HepG2 (cell line): ENCODE results near the gene PSMC4. TPM values are rescaled to one million over a fixed set of nuclear protein-coding genes. Genes with fewer than 3 reads are reported as not detected.

ENCODE experiments used
- ATAC-seq: fragments of 200-7000 bp; cut with Tn5 transposase; 3 replicates; pipeline ENCODE4 v1.9.1; 2020; ENCODE audit warnings: mild to moderate bottlenecking, moderate library complexity
- BruUV-seq: library from RNA; stranded (reverse); fragments of 400-500 nt; replicated peaks from 2 replicates; lab custom pipeline; 2021; lab: Mats Ljungman, UMichigan
- CTCF ChIA-PET: fragments of 300-600 bp; formaldehyde crosslinking; extraction: SDS; loops from one replicate; lab custom pipeline; 2021; ENCODE audit warnings: low total read pairs, inconsistent platforms, low intra/inter-chr PET ratio; lab: Yijun Ruan, JAX
- POLR2A ChIA-PET: fragments of 350-600 bp; sonication (Branson Sonifier 250); formaldehyde crosslinking; loops from one replicate; lab custom pipeline; 2020; ENCODE audit warnings: antibody characterized with exemption, inconsistent platforms; lab: Yijun Ruan, JAX
- DNase-seq: peaks from one replicate; pipeline ENCODE4 v3.0.0-alpha.2; 2015; ENCODE audit warnings: low spot score
- FAIRE-seq: peaks from 3 replicates; lab custom pipeline; 2011; peaks lifted over from hg19 to GRCh38; lab: Jason Lieb, UNC
- H2AFZ ChIP-seq: one replicate; pipeline ENCODE4 v1.6.1; 2011; ENCODE audit warnings: low read length, inconsistent platforms
- H3K27ac ChIP-seq: fragments of 300-600 bp; 3 replicates; pipeline ENCODE4 v1.8.0; 2011; ENCODE audit warnings: mixed run types, mild to moderate bottlenecking, mixed read lengths, low read length, inconsistent platforms; ENCODE audit not compliant: insufficient read depth; ENCODE audit errors: extremely low read length
- H3K27me3 ChIP-seq, 2 experiments: fragments of 200-600 bp in 1 of 2; 2 replicates in 1 of 2; 3 replicates in 1 of 2; pipeline versions ENCODE4 v1.6.0 to v1.8.0; 2011; ENCODE audit warnings: low read length in 2 of 2, mild to moderate bottlenecking in 2 of 2, moderate library complexity in 2 of 2, inconsistent platforms in 1 of 2; ENCODE audit not compliant: insufficient read depth in 2 of 2, control insufficient read depth in 1 of 2
- H3K36me3 ChIP-seq, 2 experiments: fragments of 200-600 bp in 1 of 2; replicated peaks in 1 of 2; 2 replicates in 1 of 2; 3 replicates in 1 of 2; pipeline versions ENCODE4 v1.5.1 to v1.8.0; 2011; ENCODE audit warnings: low read length in 2 of 2, inconsistent platforms in 1 of 2; ENCODE audit not compliant: insufficient read depth in 2 of 2, control insufficient read depth in 1 of 2
- H3K4me1 ChIP-seq: 2 replicates; pipeline ENCODE4 v1.5.1; 2012; ENCODE audit warnings: low read length, inconsistent platforms; ENCODE audit not compliant: insufficient read depth
- H3K4me2 ChIP-seq: 2 replicates; pipeline ENCODE4 v1.6.0; 2011; ENCODE audit warnings: low read depth, low read length, inconsistent platforms
- H3K4me3 ChIP-seq, 3 experiments: fragments of 200-600 bp in 1 of 3; sonication (generic), shearing (Covaris generic) in 1 of 3; replicated peaks in 1 of 3; 2 replicates each; pipeline ENCODE4 v1.5.1; 2011 to 2016; ENCODE audit warnings: low read length in 3 of 3, inconsistent platforms in 2 of 3, low read depth in 2 of 3, mild to moderate bottlenecking in 2 of 3, control low read depth in 1 of 3, mixed read lengths in 1 of 3; ENCODE audit not compliant: insufficient read depth in 1 of 3
- H3K79me2 ChIP-seq: one replicate; pipeline ENCODE4 v1.6.1; 2011; ENCODE audit warnings: low read length, inconsistent platforms; ENCODE audit not compliant: insufficient read depth
- H3K9ac ChIP-seq: 2 replicates; pipeline ENCODE4 v1.6.0; 2011; ENCODE audit warnings: mild to moderate bottlenecking, low read depth, low read length, inconsistent platforms; ENCODE audit not compliant: insufficient read depth
- H3K9me3 ChIP-seq: 2 replicates; pipeline ENCODE4 v1.5.1; 2012; ENCODE audit warnings: mild to moderate bottlenecking, low read length
- H4K20me1 ChIP-seq: 2 replicates; pipeline ENCODE4 v1.6.0; 2011; ENCODE audit warnings: inconsistent platforms, mild to moderate bottlenecking, low read length, moderate library complexity; ENCODE audit not compliant: insufficient read depth
- DR1 ChIP-seq: sonication (generic); formaldehyde crosslinking; IDR thresholded peaks from 2 replicates; pipeline ENCODE4 v1.8.0; 2021; ENCODE audit warnings: mild to moderate bottlenecking, missing genetic modification reagents, inconsistent platforms
- ELK4 ChIP-seq: sonication (generic); formaldehyde crosslinking; IDR thresholded peaks from 2 replicates; pipeline ENCODE4 v1.9.0; 2021; ENCODE audit warnings: missing genetic modification reagents, borderline replicate concordance
- ESRRA ChIP-seq: sonication (generic); formaldehyde crosslinking; IDR thresholded peaks from 2 replicates; pipeline ENCODE4 v1.5.1; 2020; ENCODE audit warnings: mild to moderate bottlenecking, low read depth, missing genetic modification reagents
- FOXJ3 ChIP-seq: sonication (generic); formaldehyde crosslinking; IDR thresholded peaks from 2 replicates; pipeline ENCODE4 v1.4.0; 2020; ENCODE audit warnings: missing genetic modification reagents, mild to moderate bottlenecking, borderline replicate concordance
- GABPB1 ChIP-seq: IDR thresholded peaks from 2 replicates; pipeline ENCODE4 v1.6.1; 2016; ENCODE audit warnings: mild to moderate bottlenecking, missing genetic modification reagents, moderate library complexity, missing compliant biosample characterization
- HES4 ChIP-seq: sonication (generic); formaldehyde crosslinking; IDR thresholded peaks from 2 replicates; pipeline ENCODE4 v1.9.0; 2021; ENCODE audit warnings: mild to moderate bottlenecking, missing genetic modification reagents, borderline replicate concordance
- KDM1A ChIP-seq: IDR thresholded peaks from 2 replicates; pipeline ENCODE4 v1.6.1; 2016; ENCODE audit warnings: missing compliant biosample characterization
- NCOR1 ChIP-seq: fragments of 200-600 bp; sonication (generic); IDR thresholded peaks from 2 replicates; pipeline ENCODE4 v1.7.0; 2017; ENCODE audit warnings: antibody characterized with exemption, low read length, borderline replicate concordance
- RBAK ChIP-seq: sonication (generic); formaldehyde crosslinking; IDR thresholded peaks from 2 replicates; pipeline ENCODE4 v1.5.1; 2020; ENCODE audit warnings: mild to moderate bottlenecking, missing genetic modification reagents
- SAP130 ChIP-seq: IDR thresholded peaks from 2 replicates; pipeline ENCODE4 v1.6.1; 2016; ENCODE audit warnings: low read depth
- SP2 ChIP-seq: sonication (generic); formaldehyde crosslinking; IDR thresholded peaks from 2 replicates; pipeline ENCODE4 v1.5.1; 2020; ENCODE audit warnings: mild to moderate bottlenecking, missing genetic modification reagents
- SRF ChIP-seq: IDR thresholded peaks from 2 replicates; pipeline ENCODE4 v1.6.1; 2011; ENCODE audit warnings: mild to moderate bottlenecking, low read depth, low read length, moderate library complexity
- THRA ChIP-seq: sonication (generic); formaldehyde crosslinking; IDR thresholded peaks from 2 replicates; pipeline ENCODE4 v1.4.0; 2020; ENCODE audit warnings: missing genetic modification reagents, borderline replicate concordance
- ZFP36L1 ChIP-seq: sonication (generic); formaldehyde crosslinking; IDR thresholded peaks from 2 replicates; pipeline ENCODE4 v1.8.0; 2022; ENCODE audit warnings: mild to moderate bottlenecking, missing genetic modification reagents, moderate library complexity
- ZFX ChIP-seq: sonication (generic); formaldehyde crosslinking; IDR thresholded peaks from 2 replicates; pipeline ENCODE4 v1.4.0; 2020; ENCODE audit warnings: mild to moderate bottlenecking, low read depth, missing genetic modification reagents, moderate library complexity
- ZNF382 ChIP-seq: sonication (generic); formaldehyde crosslinking; IDR thresholded peaks from 2 replicates; pipeline ENCODE4 v1.5.0; 2020; ENCODE audit warnings: missing genetic modification reagents, mild to moderate bottlenecking, borderline replicate concordance
- ZNF431 ChIP-seq: sonication (generic); formaldehyde crosslinking; IDR thresholded peaks from 2 replicates; pipeline ENCODE4 v1.9.0; 2022; ENCODE audit warnings: missing genetic modification reagents, low read depth, mild to moderate bottlenecking, borderline replicate concordance
- ZNF501 ChIP-seq: sonication (generic); formaldehyde crosslinking; IDR thresholded peaks from 2 replicates; pipeline ENCODE4 v1.5.1; 2020; ENCODE audit warnings: mild to moderate bottlenecking, moderate library complexity, missing genetic modification reagents
- ZNF672 ChIP-seq: sonication (generic); formaldehyde crosslinking; IDR thresholded peaks from 2 replicates; pipeline ENCODE4 v1.8.1; 2022; ENCODE audit warnings: missing genetic modification reagents
- ZNF703 ChIP-seq: sonication (generic); formaldehyde crosslinking; IDR thresholded peaks from 2 replicates; pipeline ENCODE4 v1.5.1; 2020; ENCODE audit warnings: missing genetic modification reagents, mild to moderate bottlenecking, moderate library complexity, borderline replicate concordance
- ZNF713 ChIP-seq: sonication (generic); formaldehyde crosslinking; IDR thresholded peaks from 2 replicates; pipeline ENCODE4 v1.4.0; 2020; ENCODE audit warnings: mild to moderate bottlenecking, missing genetic modification reagents
- ZNF770 ChIP-seq: sonication (generic); formaldehyde crosslinking; IDR thresholded peaks from 2 replicates; pipeline ENCODE4 v1.5.0; 2020; ENCODE audit warnings: mild to moderate bottlenecking, missing genetic modification reagents
- WGBS: methylation state at CpG from one replicate; pipeline ENCODE4 v1.1.6; 2017; ENCODE audit warnings: low lambda C conversion rate; 5-methylcytosine and 5-hydroxymethylcytosine counted together
- in situ Hi-C: cut with HindIII; loops from 2 replicates; pipeline ENCODE4 v1.10.0; 2017; ENCODE audit warnings: low pct_unique_long_range_greater_than_20kb; ENCODE audit not compliant: extremely low pct_ligation_motif_present
- intact Hi-C: fragments of 100-400 bp; cut with micrococcal nuclease; formaldehyde crosslinking; loops from one replicate; pipeline ENCODE4 v1.10.0; 2022; ENCODE audit not compliant: unreplicated experiment
- polyA plus RNA-seq, 8 experiments: library from polyadenylated mRNA; depleted of rRNA in 3 of 8; stranded (reverse) in 7 of 8; unstranded in 1 of 8; fragments of >200 nt; fragmentation: Illumina TruSeq in 4 of 8; extraction: Trizol in 4 of 8; gene quantifications; 2 replicates each; pipeline versions ENCODE4 v1.2.1 to v1.2.3, GENCODE V29; 2011 to 2016; ENCODE audit warnings: low read depth in 4 of 8, missing spikeins in 1 of 8, mixed read lengths in 1 of 8; ENCODE audit not compliant: insufficient read depth in 1 of 8
- total RNA-seq, 5 experiments: library from RNA; depleted of rRNA; stranded (reverse); fragments of >200 nt; fragmentation: Illumina TruSeq; extraction: Trizol; gene quantifications; 2 replicates each; pipeline ENCODE4 v1.2.3, GENCODE V29; 2016; ENCODE audit warnings: low read depth in 1 of 5

PSMC4 gene
- total and polyA plus RNA-seq, 2 of the 13 experiments (the other 11 are each of a cell fraction or from before 2014, with no cell fraction given): 49.9 to 160 TPM

GRCh38 chr19:39942366-39942730 lies 28.6 kb upstream of the PSMC4 start (continued):
- TF ChIP-seq HES4 (CRISPR knock-in tag) (no peak), ELK4 (no peak), ZNF382 (CRISPR knock-in tag) (no peak), ZNF501 (CRISPR knock-in tag) (no peak), SRF (no peak), ZNF713 (no peak), RBAK (CRISPR knock-in tag) (no peak), ZNF672 (CRISPR knock-in tag) (no peak)

- ChIA-PET CTCF (no interaction called here), POLR2A (interaction anchor here (1.0 to 1.7 kb wide), 2 partner anchors 15 to 27 kb away, joined by 4 to 22 read pairs; partner anchors contain the start of gene PSMC4)
- in situ Hi-C loops (no loop called here), intact Hi-C loops (no loop called here)
- DNase-seq (no peak), ATAC-seq (no peak), FAIRE-seq (no peak)
- 82% methylated on average over 7 of the region's 7 CpGs for WGBS
- Histone ChIP-seq H3K4me2 (peak overlapping the region; percentile 72), H2AFZ (no peak overlapping the region), H3K9ac (no peak overlapping the region), H4K20me1 (no peaks in the 10 kb centered on the region), H3K4me3 (no peak overlapping the region; a peak in 1 of 6 replicates), H3K36me3 (no peaks in the 10 kb centered on the region), H3K9me3 (no peaks in the 10 kb centered on the region), H3K27me3 (no peaks in the 10 kb centered on the region), H3K79me2 (no peaks in the 10 kb centered on the region), H3K4me1 (peaks cover 40% of the 10 kb centered on the region), H3K27ac (peak overlapping the region; percentile 60)
- no TSS peak for BruUV-seq
- TF ChIP-seq ZNF703 (no peak), NCOR1 (no peak), ZNF431 (no peak), DR1 (no peak), SAP130 (CRISPR knock-in tag) (no peak), SP2 (CRISPR knock-in tag) (no peak), ZNF770 (CRISPR knock-in tag) (no peak), GABPB1 (CRISPR knock-in tag) (no peak), FOXJ3 (CRISPR knock-in tag) (no peak), THRA (CRISPR knock-in tag) (no peak), ZFX (CRISPR knock-in tag) (no peak), ZFP36L1 (CRISPR knock-in tag) (no peak), ESRRA (CRISPR knock-in tag) (no peak), KDM1A (CRISPR knock-in tag) (no peak)
Observed at GRCh38 chr19:39943586-39943985, 27.4 kb upstream of the PSMC4 start.
